IMR-90 (cell line): ENCODE results near the gene ARHGDIA. TPM values are rescaled to one million over a fixed set of nuclear protein-coding genes. Genes with fewer than 3 reads are reported as not detected.

Experiments
- ATAC-seq: fragments of 200-7000 bp; cut with Tn5 transposase; 2 replicates; pipeline ENCODE4 v1.9.1; 2020; ENCODE audit warnings: low read depth, mild to moderate bottlenecking, moderate library complexity
- BruUV-seq: library from RNA; stranded (reverse); fragments of 400-500 nt; replicated peaks from 2 replicates; lab custom pipeline; 2021; lab: Mats Ljungman, UMichigan
- CTCF ChIA-PET: fragments of 300-600 bp; formaldehyde crosslinking; extraction: SDS; loops from one replicate; lab custom pipeline; 2021; ENCODE audit warnings: antibody characterized with exemption; lab: Yijun Ruan, JAX
- POLR2A ChIA-PET: fragments of 300-600 bp; sonication (Branson Sonifier 250); formaldehyde crosslinking; loops from one replicate; lab custom pipeline; 2022; ENCODE audit warnings: antibody characterized with exemption; ENCODE audit not compliant: unreplicated experiment; lab: Charles Lee
- DNase-seq: peaks from one replicate; pipeline ENCODE4 v3.0.0; 2013
- H2AFZ ChIP-seq: replicated peaks from 2 replicates; pipeline ENCODE3; 2013; ENCODE audit warnings: low read length, mild to moderate bottlenecking; ENCODE audit not compliant: poor library complexity
- H2AK5ac ChIP-seq: 2 replicates; pipeline ENCODE4 v1.6.1; 2013; ENCODE audit warnings: low read depth, low read length, inconsistent platforms
- H2AK9ac ChIP-seq: replicated peaks from 2 replicates; pipeline ENCODE3; 2013; ENCODE audit warnings: mild to moderate bottlenecking, low read depth, low read length, moderate library complexity; ENCODE audit not compliant: poor library complexity
- H2BK120ac ChIP-seq: 2 replicates; pipeline ENCODE4 v1.6.1; 2013; ENCODE audit warnings: low read depth, low read length, inconsistent platforms
- H2BK15ac ChIP-seq: 3 replicates; pipeline ENCODE4 v1.6.1; 2013; ENCODE audit warnings: low read depth, low read length, inconsistent platforms
- H2BK20ac ChIP-seq: 2 replicates; pipeline ENCODE4 v1.6.1; 2013; ENCODE audit warnings: low read depth, mild to moderate bottlenecking, inconsistent platforms, low read length, moderate library complexity
- H2BK5ac ChIP-seq: 2 replicates; pipeline ENCODE4 v1.6.1; 2013; ENCODE audit warnings: mild to moderate bottlenecking, low read depth, low read length, inconsistent platforms; ENCODE audit not compliant: poor library complexity, severe bottlenecking
- H3K14ac ChIP-seq: replicated peaks from 2 replicates; pipeline ENCODE4 v1.6.1; 2013; ENCODE audit warnings: low read depth, low read length, inconsistent platforms
- H3K18ac ChIP-seq: 2 replicates; pipeline ENCODE4 v1.6.1; 2013; ENCODE audit warnings: low read depth, low read length, control low read depth
- H3K23ac ChIP-seq: 2 replicates; pipeline ENCODE4 v1.6.1; 2013; ENCODE audit warnings: low read depth, low read length, inconsistent platforms
- H3K27ac ChIP-seq: 2 replicates; pipeline ENCODE4 v1.5.1; 2013; ENCODE audit warnings: mild to moderate bottlenecking, control low read depth, low read length; ENCODE audit not compliant: insufficient read depth
- H3K27me3 ChIP-seq: 2 replicates; pipeline ENCODE4 v1.6.1; 2013; ENCODE audit warnings: low read length; ENCODE audit not compliant: control insufficient read depth, insufficient read depth
- H3K36me3 ChIP-seq: 2 replicates; pipeline ENCODE4 v1.6.1; 2013; ENCODE audit warnings: low read length, mixed read lengths; ENCODE audit not compliant: control insufficient read depth, insufficient read depth
- H3K4ac ChIP-seq: 2 replicates; pipeline ENCODE4 v1.6.1; 2013; ENCODE audit warnings: low read depth, low read length, inconsistent platforms
- H3K4me1 ChIP-seq: 2 replicates; pipeline ENCODE4 v1.6.1; 2013; ENCODE audit warnings: low read length, mixed read lengths; ENCODE audit not compliant: control insufficient read depth, insufficient read depth
- H3K4me2 ChIP-seq: 2 replicates; pipeline ENCODE4 v1.6.1; 2013; ENCODE audit warnings: low read depth, mild to moderate bottlenecking, control low read depth, low read length, moderate library complexity
- H3K4me3 ChIP-seq: 2 replicates; pipeline ENCODE4 v1.5.1; 2013; ENCODE audit warnings: low read depth, mild to moderate bottlenecking, control low read depth, low read length, moderate library complexity; ENCODE audit not compliant: insufficient read depth
- H3K56ac ChIP-seq: 2 replicates; pipeline ENCODE4 v1.6.1; 2013; ENCODE audit warnings: low read length, inconsistent platforms; ENCODE audit not compliant: insufficient read depth; ENCODE audit errors: extremely low read depth
- H3K79me1 ChIP-seq, 2 experiments: 2 replicates each; pipeline ENCODE4 v1.6.1; 2013; ENCODE audit warnings: low read length in 2 of 2, inconsistent platforms in 1 of 2, low read depth in 1 of 2
- H3K9ac ChIP-seq: 2 replicates; pipeline ENCODE4 v1.6.1; 2013; ENCODE audit warnings: low read depth, low read length, control low read depth
- H3K9me1 ChIP-seq: 2 replicates; pipeline ENCODE4 v1.6.1; 2013; ENCODE audit warnings: low read length, inconsistent platforms; ENCODE audit not compliant: insufficient read depth
- H3K9me3 ChIP-seq: 2 replicates; pipeline ENCODE4 v1.6.1; 2013; ENCODE audit warnings: low read length; ENCODE audit not compliant: control insufficient read depth, insufficient read depth
- H4K20me1 ChIP-seq: 2 replicates; pipeline ENCODE4 v1.6.1; 2013; ENCODE audit warnings: low read length, inconsistent platforms; ENCODE audit not compliant: insufficient read depth
- H4K5ac ChIP-seq: 2 replicates; pipeline ENCODE4 v1.6.1; 2013; ENCODE audit warnings: mild to moderate bottlenecking, low read depth, low read length, control low read depth
- H4K8ac ChIP-seq, 2 experiments: 2 replicates each; pipeline ENCODE4 v1.6.1; 2013; ENCODE audit warnings: low read depth in 2 of 2, low read length in 2 of 2, control low read depth in 1 of 2, inconsistent platforms in 1 of 2
- H4K91ac ChIP-seq: 2 replicates; pipeline ENCODE4 v1.6.1; 2013; ENCODE audit warnings: low read depth, low read length, inconsistent platforms; ENCODE audit not compliant: insufficient read depth
- BHLHE40 ChIP-seq: fragments of 150-350 bp; IDR thresholded peaks from 2 replicates; pipeline ENCODE4 v1.6.1; 2016; ENCODE audit warnings: mild to moderate bottlenecking, low read depth, low read length
- CEBPB ChIP-seq: IDR thresholded peaks from 2 replicates; pipeline ENCODE4 v1.6.1; 2012; ENCODE audit warnings: low read depth, low read length, improper control_type of control experiment
- CHD1 ChIP-seq: IDR thresholded peaks from 2 replicates; pipeline ENCODE4 v1.6.1; 2012; ENCODE audit warnings: low read depth, low read length, improper control_type of control experiment
- CTCF ChIP-seq: conservative IDR thresholded peaks from 2 replicates; pipeline ENCODE4 v1.5.1; 2012; ENCODE audit warnings: mild to moderate bottlenecking, low read depth, low read length, improper control_type of control experiment
- FOS ChIP-seq: fragments of 150-350 bp; IDR thresholded peaks from 2 replicates; pipeline ENCODE4 v1.6.1; 2016; ENCODE audit warnings: low read depth, low read length
- MXI1 ChIP-seq: IDR thresholded peaks from 2 replicates; pipeline ENCODE4 v1.6.1; 2012; ENCODE audit warnings: low read depth, mild to moderate bottlenecking, low read length, moderate library complexity, borderline replicate concordance
- POLR2A ChIP-seq: IDR thresholded peaks from 2 replicates; pipeline ENCODE4 v1.6.1; 2012; ENCODE audit warnings: mild to moderate bottlenecking, low read depth, low read length
- RAD21 ChIP-seq: IDR thresholded peaks from 2 replicates; pipeline ENCODE4 v1.6.1; 2012; ENCODE audit warnings: low read length, improper control_type of control experiment
- RCOR1 ChIP-seq: IDR thresholded peaks from 2 replicates; pipeline ENCODE4 v1.6.1; 2012; ENCODE audit warnings: mild to moderate bottlenecking, low read length, improper control_type of control experiment; ENCODE audit not compliant: insufficient replicate concordance
- RFX5 ChIP-seq: IDR thresholded peaks from 2 replicates; pipeline ENCODE4 v1.8.0; 2012; ENCODE audit warnings: low read depth, mild to moderate bottlenecking, low read length, moderate library complexity
- SMC3 ChIP-seq: fragments of 150-350 bp; IDR thresholded peaks from 2 replicates; pipeline ENCODE4 v1.6.1; 2016; ENCODE audit warnings: low read depth, mild to moderate bottlenecking, antibody characterized with exemption, low read length, moderate library complexity
- WGBS, 2 experiments: methylation state at CpG; one replicate each; pipeline versions ENCODE4 v1.1.5 to v1.1.7; 2013; ENCODE audit warnings: missing lambda C conversion rate in 2 of 2; ENCODE audit not compliant: insufficient read length in 1 of 2; ENCODE audit errors: extremely low coverage in 2 of 2; 5-methylcytosine and 5-hydroxymethylcytosine counted together
- dilution Hi-C: fragments of 300-500 bp; cut with HindIII; formaldehyde crosslinking; loops from one replicate; pipeline ENCODE4 v1.14.3; 2018; ENCODE audit warnings: low sequenced_read_pairs; ENCODE audit not compliant: unreplicated experiment
- in situ Hi-C: fragments of 300-500 bp; cut with MboI; formaldehyde crosslinking; loops from 3 replicates; pipeline ENCODE4 v1.14.3; 2019; ENCODE audit warnings: low sequenced_read_pairs, inconsistent platforms, mixed read lengths
- intact Hi-C: fragments of 100-400 bp; cut with micrococcal nuclease; formaldehyde crosslinking; loops from 2 replicates; pipeline ENCODE4 v1.10.0; 2022
- polyA plus RNA-seq, 3 experiments: library from polyadenylated mRNA; depleted of rRNA; stranded (reverse); fragments of >200 nt; gene quantifications; 2 replicates each; pipeline ENCODE4 v1.2.3, GENCODE V29; 2012; ENCODE audit warnings: low replicate concordance in 1 of 3
- total RNA-seq: library from RNA; depleted of rRNA; stranded (reverse); fragments of >200 nt; gene quantifications from 2 replicates; pipeline ENCODE4 v1.2.3, GENCODE V29; 2012

Gene ARHGDIA
- total and polyA plus RNA-seq, 2 of the 4 experiments (the other 2 are of a cell fraction), result 62.7 to 362 TPM

GRCh38 chr17:81828656-81829055, 42.5 kb downstream of the ARHGDIA start:
- in situ Hi-C loops, result no loop called here
- Histone ChIP-seq H3K4me2 (no peak overlapping the region), H3K14ac (no peak overlapping the region), H4K5ac (no peak overlapping the region), H3K4me1 (peaks cover 10% of the 10 kb centered on the region), H2BK5ac (no peak overlapping the region), H2AK5ac (no peak overlapping the region), H2AFZ (no peak overlapping the region), H3K79me1 (peaks cover 21 to 70% of the 10 kb centered on the region in 2 experiments), H4K91ac (no peak overlapping the region), H4K20me1 (peaks cover 55% of the 10 kb centered on the region), H3K23ac (no peak overlapping the region), H3K27ac (no peak overlapping the region), H3K9ac (no peak overlapping the region), H4K8ac (no peak overlapping the region), H3K27me3 (no peaks in the 10 kb centered on the region), H3K18ac (no peak overlapping the region), H3K36me3 (peaks cover 8% of the 10 kb centered on the region; the same call in 1 of the 2 replicates), H2BK120ac (no peak overlapping the region), H3K4ac (no peak overlapping the region), H2AK9ac (no peak overlapping the region), H2BK15ac (no peak overlapping the region), H3K56ac (no peak overlapping the region), H2BK20ac (no peak overlapping the region), H3K9me3 (no peaks in the 10 kb centered on the region), H3K9me1 (peaks cover 22% of the 10 kb centered on the region), H3K4me3 (no peak overlapping the region)
- dilution Hi-C loops, result no loop called here
- DNase-seq (no peak), ATAC-seq (no peak)
- no CpG with 5 or more reads among the region's 7 CpGs for WGBS, 2 experiments
- intact Hi-C loops, result no loop called here
- TF ChIP-seq CTCF, result no peak
- TF ChIP-seq BHLHE40, result no peak
- TF ChIP-seq FOS, result no peak
- TF ChIP-seq RCOR1, result no peak
- no peak for TF ChIP-seq RAD21
- TF ChIP-seq SMC3, result no peak
- no peak for TF ChIP-seq POLR2A
- TF ChIP-seq MXI1, result no peak
- TF ChIP-seq RFX5, result no peak
- TF ChIP-seq CEBPB, result no peak
- TF ChIP-seq CHD1, result no peak
- CTCF ChIA-PET, result no interaction called here
- no TSS peak for BruUV-seq
- POLR2A ChIA-PET, result no interaction called here
